ENCODE results near the gene ANKRD65.

- TF ChIP-seq CTCF (IDR thresholded peaks at IDR 0.05 in 8 of 11, conservative IDR thresholded peaks at IDR 0.05 in 3 of 11), result no peak
- no peak for TF ChIP-seq POLR2A (IDR thresholded peaks at IDR 0.05)
- TF ChIP-seq POLR2AphosphoS5 (IDR thresholded peaks at IDR 0.05), result no peak
Measured at GRCh38 chr1:1461721-1462317, 40.7 kb upstream of the ANKRD65 start.

Measured in spleen (tissue), 7 donors.